Central memory CD4-positive, alpha-beta T cell (primary cell): Measurements from ENCODE around the gene PRADC1.
"Not testable (repeated sequence)": the region's sequence is repeated elsewhere in the genome, so short reads cannot be mapped to it uniquely, and the experiment has no call there.

Experiments used
- DNase-seq: peaks from one replicate; pipeline ENCODE4 v3.0.0; 2022

PRADC1 gene

DNA sequence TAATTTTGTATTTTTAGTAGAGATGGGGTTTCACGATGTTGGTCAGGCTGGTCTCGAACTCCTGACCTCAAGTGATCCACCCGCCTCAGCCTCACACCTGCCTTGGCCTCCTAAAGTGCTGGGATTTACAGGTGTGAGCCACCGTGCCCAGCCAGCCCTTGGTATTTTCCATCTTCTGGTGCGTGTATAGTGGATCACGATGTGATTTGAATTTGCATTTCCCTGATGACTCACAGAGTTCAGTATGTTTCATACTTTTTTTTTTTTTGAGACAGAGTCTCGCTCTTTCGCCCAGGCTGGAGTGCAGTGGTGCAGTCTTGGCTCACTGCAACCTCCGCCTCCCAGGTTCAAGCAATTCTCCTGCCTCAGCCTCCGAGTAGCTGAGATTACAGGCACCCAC, 32.8 kb downstream of the PRADC1 start:
- not testable (repeated sequence) for DNase-seq

- DNase-seq, result no peak
These were observed 35.5 kb downstream of the PRADC1 start for GRCh38 chr2:73197579-73197978.

DNA sequence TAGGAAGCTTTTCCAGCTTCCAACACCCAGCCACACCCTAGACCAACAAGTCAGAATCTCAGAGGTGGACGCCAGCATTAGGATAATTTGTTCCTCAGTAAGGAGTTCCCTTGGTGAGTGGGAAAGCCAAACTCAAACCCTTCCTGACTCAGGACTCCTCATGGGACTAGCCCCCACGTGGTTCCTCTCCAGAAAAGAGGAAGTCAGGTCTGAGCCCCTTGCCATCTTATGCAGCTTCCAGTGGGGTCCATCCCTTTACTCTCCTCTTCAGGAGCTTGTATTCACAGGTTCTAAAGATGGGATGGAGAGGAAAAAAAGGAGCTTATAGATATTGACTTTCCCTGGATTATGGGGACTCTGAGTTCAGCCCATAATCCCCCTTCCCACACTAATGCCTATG, 45.5 kb downstream of the PRADC1 start:
- no peak for DNase-seq

DNA sequence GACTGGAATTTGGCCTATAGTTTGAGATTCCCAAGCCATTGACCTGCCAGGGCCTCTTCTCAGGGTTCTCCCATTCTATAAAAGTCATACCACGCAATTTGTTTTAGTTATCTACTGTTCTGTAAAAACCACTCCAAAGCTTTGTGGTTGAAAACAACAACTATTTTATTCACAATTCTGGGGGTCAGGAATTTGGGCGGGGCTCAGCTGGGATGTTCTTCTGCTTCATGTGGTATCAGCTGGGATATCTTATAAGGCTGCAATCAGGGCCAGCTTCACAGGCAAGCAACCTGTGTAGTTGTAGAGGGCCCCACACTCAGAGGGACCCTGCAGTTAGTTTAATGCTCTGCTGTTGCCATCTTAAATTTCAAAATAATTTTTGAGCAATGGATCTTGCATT, 47.1 kb downstream of the PRADC1 start:
- no peak for DNase-seq
